ENCODE results near the gene RCAN1. TPM values are rescaled to one million over a fixed set of nuclear protein-coding genes. Genes with fewer than 3 reads are reported as not detected.

RCAN1 gene
- total RNA-seq, 2 experiments from 2014 or later: 6.8 to 8.9 TPM

- H3K9me3 ChIP-seq (ENCODE audit: low read length): no peaks in the 10 kb centered on the region
- CTCF ChIA-PET (ENCODE audit: unreplicated experiment): no interaction called here
- POLR2A ChIA-PET: interaction anchor here (0.6 kb wide), 2 partner anchors 35 to 1477 kb away, joined by 3 to 5 read pairs; no protein-coding TSS in a partner anchor
- intact Hi-C loops (cut with micrococcal nuclease; ENCODE audit: unreplicated experiment): no loop called here
- H3K4me1 ChIP-seq (ENCODE audit: insufficient read depth, low read length, poor library complexity, severe bottlenecking): peaks cover 5% of the 10 kb centered on the region
- H3K27ac ChIP-seq (ENCODE audit: low read depth, low read length, poor library complexity, severe bottlenecking): no peak overlapping the region
- BruUV-seq (replicated peaks): no TSS peak
- TF ChIP-seq CTCF (conservative IDR thresholded peaks at IDR 0.05; ENCODE audit: low read length): no peak
- no peak overlapping the region for H3K4me2 ChIP-seq (ENCODE audit: low read length)
- H3K4me3 ChIP-seq (ENCODE audit: low read depth, low read length, poor library complexity, severe bottlenecking): no peak overlapping the region
- DNase-seq (ENCODE audit: low spot score): no peak
- H3K9me2 ChIP-seq (ENCODE audit: insufficient read depth, low read length): no peaks in the 10 kb centered on the region
- no peaks in the 10 kb centered on the region for H4K20me1 ChIP-seq (ENCODE audit: insufficient read depth, low read length)
- H3K79me2 ChIP-seq (ENCODE audit: insufficient read depth, low read depth, low read length): no peaks in the 10 kb centered on the region
- H3K36me3 ChIP-seq (ENCODE audit: insufficient read depth, low read length): no peaks in the 10 kb centered on the region
- no peak overlapping the region for H2AFZ ChIP-seq (ENCODE audit: low read length)
Measured at GRCh38 chr21:34619841-34620665, 5.1 kb upstream of the RCAN1 start.

GRCh38 chr21:34618941-34619340 is 4.0 kb upstream of the RCAN1 start:
- Histone ChIP-seq H4K20me1 (ENCODE audit: insufficient read depth, low read length) (no peaks in the 10 kb centered on the region), H3K27ac (ENCODE audit: low read depth, low read length, poor library complexity, severe bottlenecking) (no peak overlapping the region), H3K9me3 (ENCODE audit: low read length) (no peaks in the 10 kb centered on the region), H3K4me3 (ENCODE audit: low read depth, low read length, poor library complexity, severe bottlenecking) (no peak overlapping the region), H3K9me2 (ENCODE audit: insufficient read depth, low read length) (no peaks in the 10 kb centered on the region), H2AFZ (ENCODE audit: low read length) (no peak overlapping the region), H3K79me2 (ENCODE audit: insufficient read depth, low read depth, low read length) (no peaks in the 10 kb centered on the region), H3K36me3 (ENCODE audit: insufficient read depth, low read length) (no peaks in the 10 kb centered on the region), H3K4me2 (ENCODE audit: low read length) (no peak overlapping the region), H3K4me1 (ENCODE audit: insufficient read depth, low read length, poor library complexity, severe bottlenecking) (peaks cover 9% of the 10 kb centered on the region)
- BruUV-seq (replicated peaks): no TSS peak
- TF ChIP-seq EZH2phosphoT487 (IDR thresholded peaks at IDR 0.05; ENCODE audit: borderline replicate concordance, low read depth, low read length) (no peak), CTCF (conservative IDR thresholded peaks at IDR 0.05; ENCODE audit: low read length) (no peak)
- ChIA-PET POLR2A (interaction anchor here (0.6 to 0.8 kb wide), 3 partner anchors 12 to 928 kb away, joined by 3 to 4 read pairs (median 3); no protein-coding TSS in a partner anchor), CTCF (ENCODE audit: unreplicated experiment) (no interaction called here)
- no peak for DNase-seq (ENCODE audit: low spot score)
- intact Hi-C loops (cut with micrococcal nuclease; ENCODE audit: unreplicated experiment): no loop called here

GRCh38 chr21:34617753-34618339 is 2.9 kb upstream of the RCAN1 start:
- H2AFZ ChIP-seq (ENCODE audit: low read length): no peak overlapping the region
- CTCF ChIA-PET (ENCODE audit: unreplicated experiment): no interaction called here
- intact Hi-C loops (cut with micrococcal nuclease; ENCODE audit: unreplicated experiment): no loop called here

More at GRCh38 chr21:34617753-34618339, 2.9 kb upstream of the RCAN1 start:
- no TSS peak for BruUV-seq (replicated peaks)
- no peak overlapping the region for H3K27ac ChIP-seq (ENCODE audit: low read depth, low read length, poor library complexity, severe bottlenecking)
- no peaks in the 10 kb centered on the region for H3K9me2 ChIP-seq (ENCODE audit: insufficient read depth, low read length)
- POLR2A ChIA-PET: interaction anchor here (0.8 kb wide), 1 partner anchor 250 kb away, joined by 3 read pairs; no protein-coding TSS in a partner anchor
- no peaks in the 10 kb centered on the region for H3K36me3 ChIP-seq (ENCODE audit: insufficient read depth, low read length)
- H3K4me3 ChIP-seq (ENCODE audit: low read depth, low read length, poor library complexity, severe bottlenecking): no peak overlapping the region
- no peak for DNase-seq (ENCODE audit: low spot score)
- H3K4me1 ChIP-seq (ENCODE audit: insufficient read depth, low read length, poor library complexity, severe bottlenecking): peaks cover 13% of the 10 kb centered on the region
- no peaks in the 10 kb centered on the region for H3K79me2 ChIP-seq (ENCODE audit: insufficient read depth, low read depth, low read length)
- no peaks in the 10 kb centered on the region for H4K20me1 ChIP-seq (ENCODE audit: insufficient read depth, low read length)
- H3K4me2 ChIP-seq (ENCODE audit: low read length): no peak overlapping the region
- no peaks in the 10 kb centered on the region for H3K9me3 ChIP-seq (ENCODE audit: low read length)
- TF ChIP-seq EZH2phosphoT487 (IDR thresholded peaks at IDR 0.05; ENCODE audit: borderline replicate concordance, low read depth, low read length): no peak
- no peak for TF ChIP-seq CTCF (conservative IDR thresholded peaks at IDR 0.05; ENCODE audit: low read length)

Data from OCI-LY7 (cell line).